ENCODE data around the gene TAF5.

TAF5 gene

GRCh38 chr10:103427866-103428265 is 60.1 kb downstream of the TAF5 start:
- TF ChIP-seq CTCF (conservative IDR thresholded peaks at IDR 0.05; ENCODE audit: low read depth, low read length): no peak
- no peak for DNase-seq (ENCODE audit: low read depth)
- no peak overlapping the region for H3K4me3 ChIP-seq (ENCODE audit: low read length)

- TF ChIP-seq CTCF (conservative IDR thresholded peaks at IDR 0.05; ENCODE audit: low read depth, low read length): no peak
- no peak overlapping the region for H3K4me3 ChIP-seq (ENCODE audit: low read length)
- no peak for DNase-seq (ENCODE audit: low read depth)
These were observed 61.3 kb downstream of the TAF5 start for GRCh38 chr10:103428989-103429643.

GRCh38 chr10:103429647-103430046 is 61.9 kb downstream of the TAF5 start:
- DNase-seq (ENCODE audit: low read depth): no peak
- no peak for TF ChIP-seq CTCF (conservative IDR thresholded peaks at IDR 0.05; ENCODE audit: low read depth, low read length)
- H3K4me3 ChIP-seq (ENCODE audit: low read length): no peak overlapping the region

GRCh38 chr10:103431902-103432301 is 64.1 kb downstream of the TAF5 start:
- no peak for DNase-seq (ENCODE audit: low read depth)
- no peak overlapping the region for H3K4me3 ChIP-seq (ENCODE audit: low read length)
- no peak for TF ChIP-seq CTCF (conservative IDR thresholded peaks at IDR 0.05; ENCODE audit: low read depth, low read length)

- DNase-seq (ENCODE audit: low read depth): no peak
- no peak overlapping the region for H3K4me3 ChIP-seq (ENCODE audit: low read length)
- no peak for TF ChIP-seq CTCF (conservative IDR thresholded peaks at IDR 0.05; ENCODE audit: low read depth, low read length)
These were observed 66.1 kb downstream of the TAF5 start for GRCh38 chr10:103433858-103434257.
